CD14-positive monocyte (primary cell): ENCODE data around the gene PLXNA4. TPM values are rescaled to one million over a fixed set of nuclear protein-coding genes. Genes with fewer than 3 reads are reported as not detected.

Source experiments
- DNase-seq, 3 donors: peaks; one replicate each; pipeline ENCODE4 v3.0.0-alpha.2; 2011 to 2022
- H2AFZ ChIP-seq: 2 replicates; pipeline ENCODE4 v1.6.0; 2012; ENCODE audit warnings: mild to moderate bottlenecking, low read depth, low read length, inconsistent platforms; ENCODE audit not compliant: insufficient read depth, poor library complexity, severe bottlenecking
- H3K27ac ChIP-seq, 2 donors: 1 replicate in 1 of 2; 2 replicates in 1 of 2; pipeline ENCODE4 v1.5.1; 2012 to 2013; ENCODE audit warnings: low read length in 2 of 2, control low read depth in 1 of 2, inconsistent platforms in 1 of 2, low read depth in 1 of 2, mild to moderate bottlenecking in 1 of 2
- H3K27me3 ChIP-seq, 2 donors: one replicate each; pipeline versions ENCODE4 v1.6.0 to v1.6.1; 2011 to 2013; ENCODE audit warnings: low read length in 2 of 2; ENCODE audit not compliant: control insufficient read depth in 2 of 2, insufficient read depth in 2 of 2
- H3K36me3 ChIP-seq, 2 donors: replicated peaks in 1 of 2; 1 replicate in 1 of 2; 2 replicates in 1 of 2; pipeline versions ENCODE4 v1.5.1 to v1.6.1; 2012 to 2013; ENCODE audit warnings: low read length in 2 of 2, control low read depth in 1 of 2, inconsistent platforms in 1 of 2, mild to moderate bottlenecking in 1 of 2; ENCODE audit not compliant: insufficient read depth in 2 of 2, control insufficient read depth in 1 of 2
- H3K4me1 ChIP-seq, 2 donors: 1 replicate in 1 of 2; 2 replicates in 1 of 2; pipeline versions ENCODE4 v1.5.1 to v1.6.1; 2012 to 2013; ENCODE audit warnings: low read length in 2 of 2, control low read depth in 1 of 2, inconsistent platforms in 1 of 2, mild to moderate bottlenecking in 1 of 2, moderate library complexity in 1 of 2; ENCODE audit not compliant: insufficient read depth in 2 of 2, control insufficient read depth in 1 of 2
- H3K4me2 ChIP-seq: replicated peaks from 2 replicates; pipeline ENCODE3; 2012; ENCODE audit warnings: low read length, moderate library complexity, mild to moderate bottlenecking; ENCODE audit not compliant: poor library complexity, severe bottlenecking; ENCODE audit errors: extremely low read depth
- H3K4me3 ChIP-seq, 3 experiments: fragments of 200-600 bp in 1 of 3; sonication (generic) in 1 of 3; replicated peaks in 1 of 3; 1 replicate in 2 of 3; 2 replicates in 1 of 3; pipeline ENCODE4 v1.5.1; 2011 to 2013; ENCODE audit warnings: low read length in 3 of 3, mild to moderate bottlenecking in 3 of 3, control low read depth in 2 of 3, low read depth in 2 of 3, inconsistent platforms in 1 of 3, moderate library complexity in 1 of 3
- H3K79me2 ChIP-seq: 2 replicates; pipeline ENCODE4 v1.6.0; 2012; ENCODE audit warnings: mild to moderate bottlenecking, control low read depth, inconsistent platforms, low read length, moderate library complexity; ENCODE audit not compliant: insufficient read depth
- H3K9ac ChIP-seq: 2 replicates; pipeline ENCODE4 v1.6.0; 2017; ENCODE audit warnings: low read length, mild to moderate bottlenecking; ENCODE audit not compliant: insufficient read depth, poor library complexity, severe bottlenecking
- H3K9me3 ChIP-seq, 2 donors: replicated peaks in 1 of 2; 1 replicate in 1 of 2; 2 replicates in 1 of 2; pipeline versions ENCODE4 v1.5.1 to v1.6.1; 2012 to 2013; ENCODE audit warnings: low read length in 2 of 2, control low read depth in 1 of 2; ENCODE audit not compliant: control insufficient read depth in 1 of 2, insufficient read depth in 1 of 2
- H4K20me1 ChIP-seq: 2 replicates; pipeline ENCODE4 v1.6.0; 2012; ENCODE audit warnings: mild to moderate bottlenecking, low read length, control low read depth, moderate library complexity; ENCODE audit not compliant: insufficient read depth
- H3K27ac Mint-ChIP-seq, 7 donors: one replicate each; pipeline ENCODE4 v1.8.0; 2020; ENCODE audit warnings: mild to moderate bottlenecking in 7 of 7, mixed read lengths in 7 of 7, moderate library complexity in 6 of 7, inconsistent platforms in 2 of 7
- H3K27me3 Mint-ChIP-seq, 3 donors: one replicate each; pipeline ENCODE4 v1.8.0; 2021 to 2022; ENCODE audit warnings: low read depth in 3 of 3, mild to moderate bottlenecking in 3 of 3, mixed read lengths in 3 of 3, moderate library complexity in 3 of 3, inconsistent platforms in 1 of 3
- H3K36me3 Mint-ChIP-seq, 2 donors: one replicate each; pipeline ENCODE4 v1.8.0; 2020; ENCODE audit warnings: mixed read lengths in 2 of 2, inconsistent platforms in 1 of 2, mild to moderate bottlenecking in 1 of 2
- H3K4me1 Mint-ChIP-seq: one replicate; pipeline ENCODE4 v1.8.0; 2020; ENCODE audit warnings: mild to moderate bottlenecking, mixed read lengths
- H3K4me3 Mint-ChIP-seq, 2 donors: one replicate each; pipeline ENCODE4 v1.8.0; 2020; ENCODE audit warnings: mild to moderate bottlenecking in 2 of 2, mixed read lengths in 2 of 2, moderate library complexity in 1 of 2
- H3K9me3 Mint-ChIP-seq, 7 donors: one replicate each; pipeline ENCODE4 v1.8.0; 2020 to 2022; ENCODE audit warnings: mixed read lengths in 7 of 7, mild to moderate bottlenecking in 6 of 7, moderate library complexity in 6 of 7, inconsistent platforms in 2 of 7
- WGBS: methylation state at CpG from one replicate; pipeline ENCODE4 v1.1.5; 2013; ENCODE audit warnings: missing lambda C conversion rate; ENCODE audit not compliant: insufficient coverage; 5-methylcytosine and 5-hydroxymethylcytosine counted together
- intact Hi-C, 2 donors: fragments of 100-400 bp; cut with micrococcal nuclease; formaldehyde crosslinking; loops; one replicate each; pipeline versions ENCODE4 v1.15.0 to v1.15.1; 2023
- polyA plus RNA-seq, 3 donors: library from polyadenylated mRNA; depleted of rRNA in 1 of 3; unstranded in 2 of 3; stranded (reverse) in 1 of 3; fragments of 300-500 nt in 2 of 3; fragments of >200 nt in 1 of 3; fragmentation: Illumina TruSeq in 2 of 3; gene quantifications; 1 replicate in 2 of 3; 2 replicates in 1 of 3; pipeline ENCODE4 v1.2.3, GENCODE V29; 2012 to 2021
- TF ChIP-seq, protein P1 (sequence below): fragments of 200-600 bp; IDR thresholded peaks from one replicate; pipeline ENCODE4 v1.8.0; 2022; ENCODE audit warnings: antibody characterized with exemption, mild to moderate bottlenecking

The PLXNA4 gene
- polyA plus RNA-seq, 3 donors, result not detected

DNA sequence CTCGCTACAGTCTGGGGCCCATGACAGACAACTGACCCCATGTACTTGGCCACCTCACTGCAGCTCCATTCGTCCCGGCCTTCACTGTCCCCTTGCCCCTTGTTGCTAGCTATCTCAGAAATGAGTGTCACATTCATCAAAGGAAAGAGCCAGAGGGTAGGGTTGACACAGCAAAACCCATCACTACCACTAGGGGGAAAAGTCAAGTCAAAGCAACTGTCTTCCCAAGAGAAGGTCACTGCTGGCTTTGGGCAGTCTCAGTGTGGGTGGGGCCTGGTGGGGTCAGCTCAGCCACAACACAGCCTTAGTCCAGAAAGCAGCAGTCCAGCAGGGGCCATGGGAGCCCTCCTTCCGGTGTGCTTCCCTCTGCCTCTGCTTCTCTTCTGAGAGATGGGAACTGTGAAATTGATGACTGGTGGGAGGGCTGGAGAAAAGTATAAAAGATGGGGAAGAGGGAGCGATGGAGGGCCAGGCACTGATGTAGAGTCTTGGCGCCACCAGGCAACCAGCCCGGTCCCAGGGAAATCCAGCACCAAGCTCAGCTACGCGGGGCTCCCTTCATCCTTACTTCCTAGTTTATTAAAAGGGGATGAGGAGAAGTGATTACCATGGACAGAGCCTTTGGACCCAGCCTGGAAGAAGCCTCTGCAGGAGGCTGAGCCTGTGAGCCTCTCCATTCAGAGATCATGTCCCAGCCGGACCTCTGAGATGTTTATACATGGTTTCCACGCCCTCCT lies 58.0 kb downstream of the PLXNA4 start:
- Mint-ChIP-seq H3K27me3 (peaks cover 3 to 12% (median 6%) of the 10 kb centered on the region in 3 donors), H3K27ac (peak overlapping the region in 1 of 7 donors; percentile 72), H3K9me3 (no peaks in the 10 kb centered on the region), H3K36me3 (no peaks in the 10 kb centered on the region), H3K4me3 (no peak overlapping the region), H3K4me1 (peaks cover 16% of the 10 kb centered on the region)
- H3K36me3 ChIP-seq, result no peaks in the 10 kb centered on the region
- H3K4me3 ChIP-seq, result no peak overlapping the region
- TF ChIP-seq, protein P1, sequence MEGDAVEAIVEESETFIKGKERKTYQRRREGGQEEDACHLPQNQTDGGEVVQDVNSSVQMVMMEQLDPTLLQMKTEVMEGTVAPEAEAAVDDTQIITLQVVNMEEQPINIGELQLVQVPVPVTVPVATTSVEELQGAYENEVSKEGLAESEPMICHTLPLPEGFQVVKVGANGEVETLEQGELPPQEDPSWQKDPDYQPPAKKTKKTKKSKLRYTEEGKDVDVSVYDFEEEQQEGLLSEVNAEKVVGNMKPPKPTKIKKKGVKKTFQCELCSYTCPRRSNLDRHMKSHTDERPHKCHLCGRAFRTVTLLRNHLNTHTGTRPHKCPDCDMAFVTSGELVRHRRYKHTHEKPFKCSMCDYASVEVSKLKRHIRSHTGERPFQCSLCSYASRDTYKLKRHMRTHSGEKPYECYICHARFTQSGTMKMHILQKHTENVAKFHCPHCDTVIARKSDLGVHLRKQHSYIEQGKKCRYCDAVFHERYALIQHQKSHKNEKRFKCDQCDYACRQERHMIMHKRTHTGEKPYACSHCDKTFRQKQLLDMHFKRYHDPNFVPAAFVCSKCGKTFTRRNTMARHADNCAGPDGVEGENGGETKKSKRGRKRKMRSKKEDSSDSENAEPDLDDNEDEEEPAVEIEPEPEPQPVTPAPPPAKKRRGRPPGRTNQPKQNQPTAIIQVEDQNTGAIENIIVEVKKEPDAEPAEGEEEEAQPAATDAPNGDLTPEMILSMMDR, result peak; percentile 53
- H3K9me3 ChIP-seq, result no peaks in the 10 kb centered on the region
- peak in 1 of 3 donors; percentile 21 for DNase-seq
- no peaks in the 10 kb centered on the region for H3K27me3 ChIP-seq
- peaks cover 20 to 25% of the 10 kb centered on the region in 2 donors for H3K4me1 ChIP-seq
- 91% methylated on average over 4 of the region's 11 CpGs for WGBS
- H3K79me2 ChIP-seq, result no peaks in the 10 kb centered on the region
- H3K9ac ChIP-seq, result no peak overlapping the region
- H3K27ac ChIP-seq, result no peak overlapping the region
- no peak overlapping the region for H3K4me2 ChIP-seq
- intact Hi-C loops, result no loop called here
- no peaks in the 10 kb centered on the region for H4K20me1 ChIP-seq
- no peak overlapping the region for H2AFZ ChIP-seq

DNA sequence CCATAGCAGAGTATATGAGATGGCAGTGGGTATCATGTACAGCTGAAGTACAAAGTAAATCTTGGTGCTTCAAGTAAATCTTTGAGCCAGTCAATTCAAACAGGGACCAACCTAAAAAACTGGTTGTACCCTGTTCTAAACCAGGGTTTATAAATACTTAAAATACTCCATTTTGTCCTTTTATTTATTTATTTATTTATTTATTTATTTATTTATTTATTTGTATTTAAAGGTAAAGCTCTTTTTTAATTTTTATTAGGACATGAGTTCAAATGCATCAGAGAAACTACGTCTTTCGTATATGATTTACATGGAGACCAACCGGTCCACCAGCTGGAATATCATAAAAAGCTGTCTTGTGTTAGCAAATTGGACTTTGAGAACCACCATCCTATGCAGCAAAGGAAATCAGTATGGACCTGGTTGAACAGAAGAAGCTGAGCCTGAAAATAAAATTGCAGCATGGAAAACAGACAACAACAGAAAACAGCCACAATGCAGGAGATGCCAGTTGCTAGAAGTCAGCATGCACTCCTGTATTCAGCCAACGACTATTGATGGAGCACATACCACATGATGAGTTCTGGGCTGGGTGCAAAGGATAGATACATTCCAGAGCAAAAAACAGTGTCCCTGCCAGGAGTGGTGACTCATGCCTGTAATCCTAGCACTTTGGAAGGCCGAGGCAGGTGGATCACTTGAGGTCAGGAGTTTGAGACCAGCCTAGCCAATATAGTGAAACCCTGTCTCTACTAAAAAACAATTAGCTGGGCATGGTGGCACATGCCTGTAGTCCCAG lies 60.0 kb downstream of the PLXNA4 start:
- TF ChIP-seq, protein P1, result no peak
- Mint-ChIP-seq H3K27ac (no peak overlapping the region), H3K4me3 (no peak overlapping the region), H3K4me1 (peaks cover 16% of the 10 kb centered on the region), H3K9me3 (peaks cover 0 to 2% (median 0%) of the 10 kb centered on the region in 7 donors), H3K36me3 (no peaks in the 10 kb centered on the region), H3K27me3 (peaks cover 2 to 12% (median 6%) of the 10 kb centered on the region in 3 donors)
- H3K27me3 ChIP-seq, result no peaks in the 10 kb centered on the region
- no peak for DNase-seq
- H2AFZ ChIP-seq, result no peak overlapping the region
- H4K20me1 ChIP-seq, result no peaks in the 10 kb centered on the region
- H3K27ac ChIP-seq, result no peak overlapping the region
- no peak overlapping the region for H3K9ac ChIP-seq
- H3K4me1 ChIP-seq, result peaks cover 20 to 25% of the 10 kb centered on the region in 2 donors
- intact Hi-C loops, result no loop called here
- 100% methylated on average over 3 of the region's 5 CpGs for WGBS
- no peak overlapping the region for H3K4me2 ChIP-seq
- no peaks in the 10 kb centered on the region for H3K36me3 ChIP-seq
- H3K79me2 ChIP-seq, result no peaks in the 10 kb centered on the region
- no peaks in the 10 kb centered on the region for H3K9me3 ChIP-seq
- H3K4me3 ChIP-seq, result no peak overlapping the region
